GM19467 (cell line): ENCODE data around the gene RBCK1.
"Not testable (repeated sequence)": the region's sequence is repeated elsewhere in the genome, so short reads cannot be mapped to it uniquely, and the experiment has no call there.

Experiments
- ATAC-seq: cut with Tn5 transposase; IDR thresholded peaks from one replicate; pipeline ENCODE4 v1.9.1; 2021; ENCODE audit warnings: mild to moderate bottlenecking, moderate library complexity; ENCODE audit not compliant: unreplicated experiment

The RBCK1 gene

GRCh38 chr20:375265-375889, 32.7 kb upstream of the RBCK1 start:
- no peak for ATAC-seq

GRCh38 chr20:376089-376488, 32.0 kb upstream of the RBCK1 start:
- ATAC-seq: no peak

GRCh38 chr20:376750-377149, 31.3 kb upstream of the RBCK1 start:
- no peak for ATAC-seq

GRCh38 chr20:377578-377977, 30.5 kb upstream of the RBCK1 start:
- not testable (repeated sequence) for ATAC-seq

GRCh38 chr20:378961-379336, 29.1 kb upstream of the RBCK1 start:
- ATAC-seq: no peak

- peak; percentile 49 for ATAC-seq
Observed at GRCh38 chr20:380763-381580, 27.1 kb upstream of the RBCK1 start.

- ATAC-seq: peak; percentile 69
Observed at GRCh38 chr20:381581-382290, 26.4 kb upstream of the RBCK1 start.

- ATAC-seq: peak; percentile 17
Observed at GRCh38 chr20:382291-383115, 25.6 kb upstream of the RBCK1 start.

- ATAC-seq: no peak
Observed at GRCh38 chr20:383889-384288, 24.2 kb upstream of the RBCK1 start.

GRCh38 chr20:384723-385122, 23.4 kb upstream of the RBCK1 start:
- no peak for ATAC-seq

GRCh38 chr20:385448-385847, 22.7 kb upstream of the RBCK1 start:
- ATAC-seq: no peak

GRCh38 chr20:386634-387033, 21.5 kb upstream of the RBCK1 start:
- not testable (repeated sequence) for ATAC-seq

GRCh38 chr20:387520-387919, 20.6 kb upstream of the RBCK1 start:
- no peak for ATAC-seq

- no peak for ATAC-seq
Observed at GRCh38 chr20:388034-388994, 19.8 kb upstream of the RBCK1 start.

- no peak for ATAC-seq
Observed at GRCh38 chr20:389220-389619, 18.9 kb upstream of the RBCK1 start.

- ATAC-seq: no peak
Observed at GRCh38 chr20:391041-391711, 16.9 kb upstream of the RBCK1 start.

GRCh38 chr20:393296-393695, 14.8 kb upstream of the RBCK1 start:
- not testable (repeated sequence) for ATAC-seq

- ATAC-seq: no peak
Observed at GRCh38 chr20:396252-396618, 11.9 kb upstream of the RBCK1 start.
